Measurements from ENCODE around the gene TSR3.

TSR3 gene

GRCh38 chr16:1300664-1301476, 50.8 kb downstream of the TSR3 start:
- TF ChIP-seq SIN3A (IDR thresholded peaks at IDR 0.05; ENCODE audit: borderline replicate concordance, insufficient read depth, low read length) (no peak), TAF1 (IDR thresholded peaks at IDR 0.05; ENCODE audit: borderline replicate concordance, insufficient read depth, low read length) (no peak), FOXP2 (optimal IDR thresholded peaks at IDR 0.05; ENCODE audit: borderline replicate concordance, extremely low read depth, extremely low read length, insufficient read depth) (peak; percentile 51), REST (IDR thresholded peaks at IDR 0.05; ENCODE audit: insufficient read depth in 1 of 2, low read depth in 2 of 2, low read length in 2 of 2) (no peak), POLR2AphosphoS5 (IDR thresholded peaks at IDR 0.05; ENCODE audit: low read depth, low read length) (no peak)

- TF ChIP-seq SIN3A (IDR thresholded peaks at IDR 0.05; ENCODE audit: borderline replicate concordance, insufficient read depth, low read length) (no peak), FOXP2 (optimal IDR thresholded peaks at IDR 0.05; ENCODE audit: borderline replicate concordance, extremely low read depth, extremely low read length, insufficient read depth) (no peak), REST (IDR thresholded peaks at IDR 0.05; ENCODE audit: insufficient read depth in 1 of 2, low read depth in 2 of 2, low read length in 2 of 2) (no peak), POLR2AphosphoS5 (IDR thresholded peaks at IDR 0.05; ENCODE audit: low read depth, low read length) (no peak), TAF1 (IDR thresholded peaks at IDR 0.05; ENCODE audit: borderline replicate concordance, insufficient read depth, low read length) (no peak)
Measured at GRCh38 chr16:1299868-1300203, 51.8 kb downstream of the TSR3 start.
